LoVo (cell line): ENCODE measurements around the gene NDUFAF2.
"Not testable (repeated sequence)": the region's sequence is repeated elsewhere in the genome, so short reads cannot be mapped to it uniquely, and the experiment has no call there.

Experiments used
- DNase-seq: peaks from one replicate; pipeline ENCODE4 v3.0.0-alpha.2; 2016; ENCODE audit warnings: low spot score

NDUFAF2 gene

DNA sequence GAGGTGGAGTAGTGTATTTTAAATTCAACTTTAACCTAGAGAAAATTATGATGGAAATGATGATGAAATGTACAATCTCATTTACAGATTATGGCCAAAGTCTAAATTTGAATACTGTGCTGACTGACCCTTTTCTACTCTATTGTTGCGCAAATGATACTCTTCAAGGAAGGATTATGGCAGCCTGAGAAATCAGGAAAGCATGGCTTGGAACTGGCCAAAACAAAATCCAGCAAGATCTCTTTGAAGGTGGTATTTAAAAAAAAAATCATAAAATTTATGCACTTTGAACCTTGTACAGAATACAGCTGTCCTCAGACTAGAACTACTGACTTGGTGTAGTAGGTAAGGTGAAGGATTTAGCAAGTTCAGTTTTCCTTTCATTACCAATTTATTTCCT is 105.3 kb downstream of the NDUFAF2 start:
- DNase-seq, result no peak

DNA sequence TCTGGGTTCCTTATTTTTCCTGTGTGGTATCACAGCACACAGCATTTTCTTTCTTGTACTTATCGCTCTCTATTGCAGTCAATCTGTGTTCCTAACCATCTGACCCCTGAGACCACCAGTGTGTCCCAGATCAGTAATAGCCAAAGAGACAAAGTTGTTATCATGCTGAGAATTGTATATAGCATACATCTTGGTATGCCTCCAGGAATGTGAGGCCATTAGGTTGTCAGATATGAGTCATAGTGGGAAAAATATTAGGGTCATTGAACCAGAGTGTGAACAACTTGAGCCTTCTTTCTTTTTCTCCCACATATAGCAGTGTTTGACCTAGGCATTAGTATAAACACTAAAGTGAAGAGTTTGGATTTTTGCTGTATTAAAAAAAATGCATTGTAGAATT is 106.3 kb downstream of the NDUFAF2 start:
- DNase-seq, result peak; percentile 68

DNA sequence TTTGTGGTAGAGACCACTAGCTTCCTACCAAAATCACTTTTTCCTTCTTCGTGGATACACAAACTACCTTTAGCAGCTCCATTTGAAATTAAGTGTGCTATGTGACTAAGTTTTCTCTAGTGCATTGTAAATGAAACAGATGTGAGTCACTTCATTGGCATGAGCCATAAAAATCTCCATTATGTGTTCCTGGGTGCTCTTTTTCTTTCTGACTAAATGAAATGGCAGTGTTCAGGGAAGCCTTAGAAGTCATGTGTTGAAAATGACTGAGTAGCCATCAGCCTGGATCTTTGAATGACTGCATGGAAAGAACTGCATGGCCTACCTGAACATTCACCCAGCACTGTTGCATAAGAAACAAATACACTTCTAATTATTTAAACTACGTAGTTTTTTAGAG is 107.9 kb downstream of the NDUFAF2 start:
- peak; percentile 86 for DNase-seq

- DNase-seq, result no peak
Observed at GRCh38 chr5:61053937-61054336, 108.9 kb downstream of the NDUFAF2 start.

- DNase-seq, result peak; percentile 38
Observed at GRCh38 chr5:61055434-61056006, 110.5 kb downstream of the NDUFAF2 start.

- no peak for DNase-seq
Observed at GRCh38 chr5:61059499-61059898, 114.5 kb downstream of the NDUFAF2 start.

- no peak for DNase-seq
Observed at GRCh38 chr5:61069150-61069549, 124.1 kb downstream of the NDUFAF2 start.

- DNase-seq, result no peak
Observed at GRCh38 chr5:61071526-61071925, 126.5 kb downstream of the NDUFAF2 start.

- no peak for DNase-seq
Observed at GRCh38 chr5:61076626-61077025, 131.6 kb downstream of the NDUFAF2 start.

DNA sequence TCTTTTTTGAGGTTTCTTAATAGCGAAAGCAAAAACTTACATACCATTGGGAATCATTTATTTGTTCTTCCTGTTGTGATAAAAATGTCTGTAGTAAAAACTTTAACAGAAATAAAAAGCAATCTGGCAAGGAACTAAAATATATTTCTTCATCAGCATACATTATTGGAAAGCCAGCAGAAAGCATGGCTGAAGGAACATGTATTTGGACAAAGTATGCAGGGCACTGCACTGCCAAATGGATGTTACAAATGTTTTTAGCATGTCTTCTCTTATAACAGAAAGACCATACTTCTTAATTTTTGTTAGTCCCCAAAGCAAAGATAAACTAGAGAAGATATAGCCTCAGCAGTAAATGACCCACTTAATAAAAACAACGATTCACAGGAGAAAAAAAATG is 136.7 kb downstream of the NDUFAF2 start:
- no peak for DNase-seq

DNA sequence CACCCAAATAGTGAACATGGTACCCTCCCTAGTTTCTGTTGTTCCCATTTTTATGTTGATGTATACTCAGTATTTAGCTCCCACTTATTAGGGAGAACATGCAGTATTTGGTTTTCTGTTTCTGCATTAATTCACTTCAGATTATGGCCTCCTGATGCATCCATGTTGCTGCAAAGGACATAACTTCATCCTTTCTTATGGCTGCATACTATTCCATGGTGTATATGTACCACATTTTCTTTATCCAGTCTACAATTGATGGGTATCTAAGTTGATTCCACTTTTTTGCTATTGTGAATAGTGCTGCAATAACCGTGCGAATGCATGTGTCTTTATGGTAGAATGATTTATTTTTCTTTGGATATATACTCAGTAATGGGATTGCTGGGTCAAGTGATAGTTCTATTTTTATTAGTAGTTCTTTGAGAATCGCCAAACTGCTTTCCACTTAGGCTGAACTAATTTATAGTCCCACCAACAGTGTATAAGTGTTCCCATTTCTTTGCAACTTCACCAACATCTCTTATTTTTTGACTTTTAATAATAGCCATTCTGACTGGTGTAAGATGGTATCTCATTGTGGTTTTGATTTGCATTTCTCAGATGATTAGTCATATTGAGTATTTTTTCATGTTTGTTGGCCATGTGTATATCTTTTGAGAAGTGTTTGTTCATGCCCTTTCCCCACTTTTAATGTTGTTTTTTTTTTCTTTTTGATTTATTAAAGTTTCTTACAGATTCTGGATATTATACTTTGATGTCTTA is 137.7 kb downstream of the NDUFAF2 start:
- no peak for DNase-seq

DNA sequence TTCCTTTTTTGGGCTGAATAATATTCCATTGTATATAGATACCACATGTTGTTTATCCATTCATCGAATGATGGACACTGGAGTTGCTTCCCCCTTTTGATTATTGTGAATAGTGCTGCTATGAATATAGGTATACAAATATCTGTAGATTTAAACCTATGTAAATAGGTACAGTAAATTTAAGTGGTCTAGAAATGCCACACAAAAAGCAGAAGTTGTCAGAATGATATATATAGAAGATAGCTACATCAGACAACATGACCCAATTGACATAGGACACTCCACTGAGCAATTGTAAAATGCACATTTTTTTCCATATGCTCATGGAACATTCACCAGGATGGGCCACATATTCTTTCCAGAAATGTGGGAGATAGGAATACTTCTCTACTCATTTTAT is 139.7 kb downstream of the NDUFAF2 start:
- DNase-seq, result no peak

DNA sequence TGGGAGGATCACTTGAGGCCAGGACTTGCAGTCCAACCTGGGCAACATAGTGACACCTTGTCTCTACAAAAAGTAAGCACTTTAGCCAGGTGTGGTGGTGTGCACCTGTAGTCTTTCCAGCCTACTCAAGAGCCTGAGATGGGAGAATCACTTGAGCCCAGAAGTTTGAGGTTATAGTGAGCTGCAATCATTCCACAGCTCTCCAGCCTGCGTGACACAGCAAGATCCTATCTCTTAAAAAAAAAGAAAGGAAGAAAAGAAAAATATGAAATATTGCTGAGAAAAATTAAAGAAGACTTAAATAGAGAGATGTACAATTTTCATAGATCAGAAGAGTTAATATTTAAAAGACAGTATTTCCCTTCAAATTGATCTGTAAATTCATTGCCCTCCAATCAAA is 140.9 kb downstream of the NDUFAF2 start:
- DNase-seq, result no peak

DNA sequence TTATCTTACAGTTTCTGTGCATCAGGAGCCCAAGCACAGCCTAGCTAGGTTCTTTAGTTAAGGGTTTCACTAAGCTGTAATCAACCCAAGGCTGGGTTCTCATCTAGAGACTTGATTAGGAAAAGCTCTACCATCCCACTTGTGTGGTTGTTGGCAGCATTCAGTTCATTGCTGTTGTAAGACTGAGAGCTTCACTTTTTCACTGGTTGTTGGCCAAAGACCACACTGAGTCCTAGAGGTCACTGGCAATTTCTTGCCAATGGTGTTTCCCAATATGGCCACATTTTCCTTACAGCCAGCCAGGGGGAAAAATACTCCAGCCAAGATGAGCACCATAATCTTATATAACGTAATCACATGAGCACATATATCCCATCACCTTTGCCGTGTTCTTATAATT is 142.9 kb downstream of the NDUFAF2 start:
- DNase-seq, result no peak

DNA sequence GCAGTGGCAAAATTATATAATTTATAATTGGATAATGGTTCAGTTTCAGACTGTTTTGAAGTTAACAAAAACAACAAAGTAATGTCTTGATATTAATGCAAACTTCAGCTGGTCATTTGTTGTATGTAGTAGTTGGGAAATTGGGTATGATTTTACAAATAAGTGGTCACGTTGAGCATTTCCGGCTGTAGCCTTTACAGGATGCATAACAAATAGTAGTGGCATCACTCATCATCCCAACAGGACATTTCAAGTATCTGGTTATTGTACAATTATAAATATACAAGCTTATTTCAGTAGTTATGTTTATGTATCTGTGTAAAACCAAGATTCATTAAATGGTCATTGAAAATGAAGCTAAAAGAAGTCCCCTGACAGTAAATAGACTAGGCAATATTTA is 144.3 kb downstream of the NDUFAF2 start:
- no peak for DNase-seq

DNA sequence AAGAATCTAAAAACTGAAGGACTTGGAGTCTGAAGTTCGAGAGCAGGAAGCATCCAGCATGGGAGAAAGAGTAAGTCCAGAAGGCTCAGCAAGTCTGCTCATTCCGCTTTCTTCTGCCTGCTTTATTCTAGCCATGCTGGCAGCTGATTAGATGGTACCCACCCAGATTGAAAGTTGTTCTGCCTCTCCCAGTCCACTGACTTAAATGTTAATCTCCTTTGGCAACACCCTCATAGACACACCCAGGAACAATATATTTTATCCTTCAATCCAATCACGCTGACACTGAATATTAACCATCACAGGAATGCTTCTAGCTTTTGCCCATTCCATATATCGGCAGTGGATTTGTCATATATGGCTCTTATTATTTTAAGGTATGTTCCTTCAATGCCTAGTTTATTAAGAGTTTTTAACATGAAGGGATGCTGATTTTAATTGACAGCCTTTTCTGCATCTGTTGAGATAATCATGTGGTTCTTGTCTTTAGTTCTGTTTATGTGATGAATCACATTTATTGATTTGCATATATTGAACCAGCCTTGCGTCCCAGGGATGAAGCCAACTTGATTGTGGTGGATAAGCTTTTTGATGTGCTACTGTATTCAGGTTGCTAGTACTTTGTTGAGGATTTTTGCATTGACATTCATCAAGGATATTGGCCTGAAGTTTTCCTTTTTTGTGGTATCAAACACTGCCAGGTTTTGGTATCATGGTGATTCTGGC is 148.2 kb downstream of the NDUFAF2 start:
- DNase-seq, result not testable (repeated sequence)

GRCh38 chr5:61097465-61097864 is 152.5 kb downstream of the NDUFAF2 start:
- DNase-seq, result no peak

DNA sequence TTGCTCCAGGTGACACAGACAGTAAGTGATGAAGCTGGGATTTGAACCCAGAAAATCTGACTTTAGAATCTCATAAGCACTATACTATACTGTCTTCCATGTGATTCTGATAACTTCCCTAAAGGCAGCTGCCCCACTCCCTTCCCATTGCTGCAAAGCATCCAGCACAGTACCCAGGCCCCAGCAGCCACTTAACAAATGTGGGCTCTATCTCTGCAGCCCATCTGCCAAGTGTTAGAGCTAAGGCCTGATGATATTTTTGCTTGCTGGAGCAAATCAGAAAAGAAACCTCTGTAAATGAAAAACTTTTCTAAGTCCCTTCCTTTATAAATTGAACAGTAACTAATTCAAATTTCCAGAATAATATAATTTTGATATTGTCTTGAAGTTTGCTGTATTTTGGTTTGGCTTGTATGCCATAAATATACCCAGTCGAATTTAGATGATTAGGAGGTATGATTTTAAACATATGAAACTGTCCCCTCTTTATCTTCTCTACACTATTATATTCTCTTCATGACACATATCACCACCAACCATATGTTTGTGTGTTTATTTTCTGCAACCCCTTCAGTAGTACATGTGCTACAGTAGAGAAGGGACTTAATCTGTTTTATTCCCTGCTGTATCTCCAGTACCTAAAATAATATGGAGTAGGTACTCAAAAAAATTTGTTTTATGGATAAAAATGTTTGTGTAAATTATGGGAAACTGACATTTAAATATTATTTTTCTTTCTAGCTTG is 153.4 kb downstream of the NDUFAF2 start:
- no peak for DNase-seq

- DNase-seq, result no peak
Observed at GRCh38 chr5:61100437-61100836, 155.4 kb downstream of the NDUFAF2 start.

GRCh38 chr5:61114441-61114840 is 169.4 kb downstream of the NDUFAF2 start:
- DNase-seq, result no peak

GRCh38 chr5:61115968-61116367 is 171.0 kb downstream of the NDUFAF2 start:
- no peak for DNase-seq

- no peak for DNase-seq
Observed at GRCh38 chr5:61119066-61119465, 174.1 kb downstream of the NDUFAF2 start.

- no peak for DNase-seq
Observed at GRCh38 chr5:61120534-61120933, 175.5 kb downstream of the NDUFAF2 start.
